Activated T-helper 1 cell treated with anti-CD3 and anti-CD28 coated beads, Interleukin-12 subunit alpha, Interleukin-12 subunit beta, Interleukin-2, Interleukin-4 antibody, amounts not matched to agents 30 ng/mL and 10 ng/mL and 1 ng/mL, durations not matched to agents 14 hours and 24 hours and 36 hours (primary cell): Measurements from ENCODE around the gene SLC6A5. TPM values are rescaled to one million over a fixed set of nuclear protein-coding genes. Genes with fewer than 3 reads are reported as not detected.
A peak's percentile ranks its signal among the peaks of the same experiment; 100 is the strongest.

Source experiments
- DNase-seq: peaks from one replicate; pipeline ENCODE4 v3.0.0; 2021; ENCODE audit warnings: low spot score
- H3K27ac Mint-ChIP-seq: one replicate; pipeline ENCODE4 v1.8.0; 2021; ENCODE audit warnings: mild to moderate bottlenecking, mixed read lengths
- H3K27me3 Mint-ChIP-seq: one replicate; pipeline ENCODE4 v1.8.0; 2022; ENCODE audit warnings: mild to moderate bottlenecking, moderate library complexity, mixed read lengths; ENCODE audit not compliant: insufficient read depth
- H3K36me3 Mint-ChIP-seq: one replicate; pipeline ENCODE4 v1.8.0; 2021; ENCODE audit warnings: low read depth, mixed read lengths
- H3K4me1 Mint-ChIP-seq: one replicate; pipeline ENCODE4 v1.8.0; 2021; ENCODE audit warnings: low read depth, mixed read lengths
- H3K4me3 Mint-ChIP-seq: one replicate; pipeline ENCODE4 v1.8.0; 2021; ENCODE audit warnings: mild to moderate bottlenecking, moderate library complexity, mixed read lengths
- H3K9me3 Mint-ChIP-seq: one replicate; pipeline ENCODE4 v1.8.0; 2021; ENCODE audit warnings: mixed read lengths
- intact Hi-C: fragments of 100-400 bp; cut with micrococcal nuclease; formaldehyde crosslinking; loops from one replicate; pipeline ENCODE4 v1.15.1; 2024
- total RNA-seq: library from RNA; stranded (reverse); gene quantifications from 2 replicates; pipeline ENCODE4 v1.2.3, GENCODE V29; 2022

The SLC6A5 gene
- total RNA-seq, 1 donor from 2014 or later, result not detected

DNA sequence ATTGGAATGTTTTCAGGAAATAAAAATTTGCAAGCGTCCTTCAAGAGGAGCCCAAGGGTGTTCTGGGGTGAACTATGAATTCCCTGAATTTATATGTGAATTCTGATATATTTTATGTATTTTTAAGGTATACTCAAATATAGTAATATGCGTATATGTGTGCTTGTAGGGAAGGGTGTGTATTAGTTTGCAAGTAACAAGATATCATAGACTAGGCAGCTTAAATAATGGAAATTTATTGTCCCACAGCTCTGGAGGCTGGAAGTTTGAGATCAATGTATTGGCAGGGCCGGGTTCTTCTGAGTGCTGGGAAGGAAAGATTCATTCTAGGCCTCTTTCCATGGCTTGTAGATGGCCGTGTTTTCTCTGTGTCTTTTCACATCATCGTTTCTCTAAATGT is 16.2 kb upstream of the SLC6A5 start:
- no peaks in the 10 kb centered on the region for H3K36me3 Mint-ChIP-seq

DNA sequence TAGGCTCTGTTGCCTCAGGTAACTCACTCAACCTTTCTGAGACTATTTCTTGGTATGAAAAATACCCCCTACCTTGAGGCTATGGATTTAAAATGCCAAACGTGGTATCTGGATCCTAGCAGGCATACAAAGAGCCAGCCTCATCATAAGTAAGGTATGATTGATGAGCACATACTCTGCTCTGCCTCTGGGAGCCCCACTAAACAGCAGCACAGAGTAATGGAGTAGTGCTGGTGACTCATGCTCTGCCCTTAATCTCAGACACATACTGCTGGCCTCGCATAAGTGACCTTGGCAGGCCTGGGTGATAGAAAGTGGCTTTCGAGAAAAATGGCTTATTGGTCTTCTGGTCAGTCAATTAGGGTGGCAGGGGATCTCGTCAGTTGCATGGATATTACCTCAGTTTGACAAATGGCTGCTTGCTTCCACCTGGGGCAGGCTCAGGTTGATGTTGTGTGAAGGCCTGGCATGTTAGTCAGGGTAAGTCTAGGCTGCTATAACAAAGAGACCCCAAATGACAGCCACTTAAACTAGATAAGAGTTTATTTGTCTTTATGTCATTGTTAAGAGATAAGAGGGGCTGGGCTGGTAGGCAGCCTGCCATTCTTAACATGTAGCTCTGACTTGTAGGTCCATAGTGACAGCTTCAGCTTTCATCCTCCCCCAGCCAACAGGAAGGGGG is 15.2 kb upstream of the SLC6A5 start:
- no peak for DNase-seq
- H3K27me3 Mint-ChIP-seq, result peaks cover 4% of the 10 kb centered on the region
- no peaks in the 10 kb centered on the region for H3K9me3 Mint-ChIP-seq
- H3K4me1 Mint-ChIP-seq, result no peaks in the 10 kb centered on the region
- no peak overlapping the region for H3K4me3 Mint-ChIP-seq
- intact Hi-C loops, result no loop called here
- no peak overlapping the region for H3K27ac Mint-ChIP-seq
- no peaks in the 10 kb centered on the region for H3K36me3 Mint-ChIP-seq

More for the DNA sequence above, 16.2 kb upstream of the SLC6A5 start:
- no peaks in the 10 kb centered on the region for H3K4me1 Mint-ChIP-seq
- no peaks in the 10 kb centered on the region for H3K27me3 Mint-ChIP-seq
- no peak for DNase-seq
- intact Hi-C loops, result no loop called here
- H3K27ac Mint-ChIP-seq, result no peak overlapping the region
- no peaks in the 10 kb centered on the region for H3K9me3 Mint-ChIP-seq
- no peak overlapping the region for H3K4me3 Mint-ChIP-seq

DNA sequence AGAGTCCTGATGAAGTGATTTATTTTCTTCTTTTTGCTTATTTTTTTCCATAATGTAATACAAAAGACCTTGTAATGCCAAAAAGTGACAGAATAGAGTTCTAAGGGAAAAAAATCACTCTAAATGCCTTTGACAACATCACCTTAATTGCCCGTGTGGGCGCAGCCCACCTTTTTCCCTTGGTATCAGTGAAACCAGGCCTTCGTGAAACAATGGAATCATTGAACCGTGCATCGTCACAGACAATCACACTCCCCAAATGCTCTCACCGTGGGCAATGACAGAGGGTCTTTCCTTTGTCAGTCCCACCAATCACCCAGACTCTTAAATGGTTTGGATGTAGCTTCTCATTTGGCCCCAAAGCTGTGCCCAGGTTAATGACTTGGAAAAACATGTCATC is 9.6 kb upstream of the SLC6A5 start:
- Mint-ChIP-seq H3K27me3 (peaks cover 13% of the 10 kb centered on the region), H3K4me3 (no peak overlapping the region), H3K4me1 (no peaks in the 10 kb centered on the region), H3K9me3 (no peaks in the 10 kb centered on the region), H3K36me3 (no peaks in the 10 kb centered on the region), H3K27ac (no peak overlapping the region)
- intact Hi-C loops, result no loop called here
- DNase-seq, result no peak

DNA sequence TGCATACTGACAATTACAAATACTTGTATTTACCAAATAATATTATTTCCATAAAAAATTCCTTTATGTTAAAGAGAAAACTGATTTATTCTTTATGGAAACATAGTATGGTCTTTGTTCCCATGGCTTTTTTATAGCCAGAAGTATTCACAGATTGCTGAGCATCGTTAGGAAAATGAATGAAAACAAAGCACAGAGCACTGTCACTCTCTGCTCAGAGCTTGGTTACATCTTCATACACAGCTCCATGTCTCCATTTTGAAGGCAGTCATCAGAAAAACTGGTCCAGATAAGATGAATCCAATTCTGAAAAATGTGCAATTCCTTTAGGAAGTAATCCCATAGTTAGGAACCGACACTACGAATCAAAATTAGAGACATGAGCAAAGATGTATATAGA is 9.0 kb upstream of the SLC6A5 start:
- Mint-ChIP-seq H3K4me1 (no peaks in the 10 kb centered on the region), H3K4me3 (no peak overlapping the region), H3K9me3 (no peaks in the 10 kb centered on the region), H3K36me3 (no peaks in the 10 kb centered on the region), H3K27me3 (peaks cover 13% of the 10 kb centered on the region), H3K27ac (no peak overlapping the region)
- intact Hi-C loops, result no loop called here
- DNase-seq, result no peak

GRCh38 chr11:20592741-20593140 is 6.7 kb upstream of the SLC6A5 start:
- no peaks in the 10 kb centered on the region for H3K36me3 Mint-ChIP-seq
- H3K27me3 Mint-ChIP-seq, result peaks cover 31% of the 10 kb centered on the region
- DNase-seq, result no peak
- H3K27ac Mint-ChIP-seq, result no peak overlapping the region
- intact Hi-C loops, result no loop called here
- no peaks in the 10 kb centered on the region for H3K4me1 Mint-ChIP-seq
- no peak overlapping the region for H3K4me3 Mint-ChIP-seq
- no peaks in the 10 kb centered on the region for H3K9me3 Mint-ChIP-seq

- no peak for DNase-seq
- Mint-ChIP-seq H3K27me3 (peaks cover 41% of the 10 kb centered on the region), H3K4me1 (no peaks in the 10 kb centered on the region), H3K27ac (no peak overlapping the region), H3K9me3 (no peaks in the 10 kb centered on the region), H3K4me3 (no peak overlapping the region), H3K36me3 (no peaks in the 10 kb centered on the region)
- intact Hi-C loops, result no loop called here
These were observed 4.9 kb upstream of the SLC6A5 start for GRCh38 chr11:20594274-20595061.

- peaks cover 5% of the 10 kb centered on the region for H3K9me3 Mint-ChIP-seq
- no peaks in the 10 kb centered on the region for H3K36me3 Mint-ChIP-seq
- no peak overlapping the region for H3K4me3 Mint-ChIP-seq
- H3K27ac Mint-ChIP-seq, result no peak overlapping the region
- H3K4me1 Mint-ChIP-seq, result no peaks in the 10 kb centered on the region
- intact Hi-C loops, result no loop called here
- H3K27me3 Mint-ChIP-seq, result peaks cover 47% of the 10 kb centered on the region
- no peak for DNase-seq
These were observed 4.3 kb upstream of the SLC6A5 start for GRCh38 chr11:20595101-20595500.

GRCh38 chr11:20596205-20597153 is 2.9 kb upstream of the SLC6A5 start:
- Mint-ChIP-seq H3K27me3 (peaks cover 57% of the 10 kb centered on the region), H3K9me3 (peaks cover 12% of the 10 kb centered on the region), H3K4me1 (no peaks in the 10 kb centered on the region), H3K36me3 (peaks cover 2% of the 10 kb centered on the region), H3K4me3 (no peak overlapping the region), H3K27ac (no peak overlapping the region)
- intact Hi-C loops, result no loop called here
- DNase-seq, result no peak

DNA sequence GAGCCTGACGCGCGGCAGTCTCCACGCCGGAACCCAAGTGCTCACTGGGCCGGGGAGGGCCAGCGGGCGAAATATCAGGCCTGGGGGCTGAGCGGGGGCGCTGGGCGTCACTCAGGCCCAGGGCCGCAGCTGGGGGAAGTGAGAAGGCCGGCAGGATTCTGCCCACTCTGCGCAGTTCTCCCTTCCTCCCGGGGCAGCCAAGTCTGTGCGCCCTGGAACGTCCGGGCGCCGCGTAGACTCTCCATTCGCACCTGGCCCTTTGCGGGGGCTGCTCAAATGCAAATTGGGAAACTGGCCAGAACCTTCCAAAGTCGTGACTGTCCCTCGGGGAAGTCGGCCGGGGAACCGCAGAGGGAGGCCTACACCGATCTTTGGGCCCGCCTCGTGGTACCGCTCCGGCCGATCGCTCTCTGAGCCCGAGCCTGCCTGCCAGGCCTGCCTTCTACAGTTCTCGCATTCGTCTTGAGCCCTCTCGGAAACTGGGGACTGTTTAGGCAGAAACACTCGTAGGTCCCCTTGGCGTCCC is 2.2 kb upstream of the SLC6A5 start:
- no peak overlapping the region for H3K27ac Mint-ChIP-seq
- peaks cover 64% of the 10 kb centered on the region for H3K27me3 Mint-ChIP-seq
- DNase-seq, result no peak
- intact Hi-C loops, result no loop called here
- H3K36me3 Mint-ChIP-seq, result peaks cover 2% of the 10 kb centered on the region
- H3K4me3 Mint-ChIP-seq, result no peak overlapping the region
- H3K4me1 Mint-ChIP-seq, result no peaks in the 10 kb centered on the region
- H3K9me3 Mint-ChIP-seq, result peaks cover 12% of the 10 kb centered on the region

DNA sequence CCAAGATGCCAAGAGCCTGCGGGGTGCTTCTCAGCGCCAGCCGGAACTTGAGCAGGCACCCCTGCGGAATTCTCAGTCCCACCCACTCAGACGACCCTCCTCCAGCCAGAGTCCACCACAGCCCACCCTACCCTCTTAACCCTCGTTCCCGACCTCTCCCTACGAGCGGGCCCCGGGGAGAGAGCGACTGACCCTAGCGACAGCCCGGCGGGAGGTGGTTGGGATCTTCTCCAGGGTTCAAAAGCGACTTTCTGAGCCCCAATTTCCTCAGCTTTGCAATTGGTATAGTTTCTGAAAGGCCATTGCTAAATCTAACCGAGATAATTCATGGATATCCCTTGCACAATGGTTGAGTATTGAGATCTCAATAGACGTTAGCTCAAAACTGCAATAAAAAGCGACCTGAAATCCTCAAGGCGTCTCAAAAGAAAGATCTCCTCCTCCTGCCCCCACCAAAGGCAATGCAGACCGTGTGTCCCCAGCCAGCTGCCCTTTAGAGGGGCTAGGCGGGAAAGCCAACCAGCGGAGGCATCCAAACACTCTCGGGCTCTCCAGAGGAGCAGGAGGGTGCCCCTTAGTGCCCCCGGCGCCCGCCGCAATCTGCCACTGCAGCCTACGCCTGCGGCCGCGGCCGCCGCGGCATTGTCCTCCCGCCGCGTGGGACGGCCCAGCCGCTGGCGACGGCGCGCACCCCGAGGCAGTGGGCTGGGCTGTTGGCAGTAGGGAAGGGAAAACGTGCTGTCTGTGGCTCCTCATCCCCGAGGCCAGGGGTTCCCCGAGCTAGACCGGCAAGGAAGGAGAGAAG is 1.5 kb upstream of the SLC6A5 start:
- Mint-ChIP-seq H3K4me1 (no peaks in the 10 kb centered on the region), H3K27me3 (peaks cover 67% of the 10 kb centered on the region), H3K4me3 (no peak overlapping the region), H3K36me3 (peaks cover 2% of the 10 kb centered on the region), H3K27ac (no peak overlapping the region), H3K9me3 (peaks cover 12% of the 10 kb centered on the region)
- DNase-seq, result no peak
- intact Hi-C loops, result loop anchor here (2.0 kb wide), 1 partner anchor 441 kb away; no protein-coding TSS in a partner anchor

DNA sequence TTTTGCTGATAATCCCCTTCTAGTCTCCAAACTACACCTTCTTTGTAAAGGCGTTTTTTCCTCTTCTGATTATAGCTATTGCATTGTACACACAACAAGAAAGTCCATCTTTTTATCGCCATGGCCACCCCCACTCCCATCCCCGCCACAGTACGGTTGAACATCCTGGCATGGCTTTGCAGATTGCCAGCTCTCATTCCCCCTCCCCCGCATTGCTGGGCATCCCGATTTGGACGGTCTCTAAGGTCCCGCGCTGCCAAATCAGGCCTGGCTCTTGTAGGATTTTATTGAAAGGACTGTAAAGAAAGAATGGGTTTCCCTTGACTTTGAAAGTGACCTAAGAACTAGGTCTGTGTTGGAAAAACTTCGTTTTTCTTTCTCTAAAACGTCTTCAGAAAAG is 916 bp upstream of the SLC6A5 start:
- intact Hi-C loops, result loop anchor here (2.0 kb wide), 1 partner anchor 442 kb away; no protein-coding TSS in a partner anchor
- H3K27ac Mint-ChIP-seq, result peak overlapping the region; percentile 22
- peaks cover 2% of the 10 kb centered on the region for H3K36me3 Mint-ChIP-seq
- no peak overlapping the region for H3K4me3 Mint-ChIP-seq
- H3K9me3 Mint-ChIP-seq, result peaks cover 12% of the 10 kb centered on the region
- DNase-seq, result no peak
- H3K27me3 Mint-ChIP-seq, result peaks cover 73% of the 10 kb centered on the region
- no peaks in the 10 kb centered on the region for H3K4me1 Mint-ChIP-seq

- H3K4me3 Mint-ChIP-seq, result no peak overlapping the region
- intact Hi-C loops, result loop anchor here (5.0 kb wide), 1 partner anchor 72 kb away; no protein-coding TSS in a partner anchor
- DNase-seq, result no peak
- peaks cover 81% of the 10 kb centered on the region for H3K27me3 Mint-ChIP-seq
- H3K9me3 Mint-ChIP-seq, result peaks cover 12% of the 10 kb centered on the region
- no peak overlapping the region for H3K27ac Mint-ChIP-seq
- H3K4me1 Mint-ChIP-seq, result no peaks in the 10 kb centered on the region
- H3K36me3 Mint-ChIP-seq, result peaks cover 2% of the 10 kb centered on the region
These were observed 575 bp downstream of the SLC6A5 start for GRCh38 chr11:20600020-20600346.
